H1 (cell line): Measurements from ENCODE around the gene GALC. TPM values are rescaled to one million over a fixed set of nuclear protein-coding genes. Genes with fewer than 3 reads are reported as not detected.

Source experiments
- CTCF ChIA-PET: fragments of 300-600 bp; sonication (Branson Sonifier 250); formaldehyde crosslinking; loops from one replicate; lab custom pipeline; 2021; ENCODE audit not compliant: partially characterized antibody; lab: Charles Lee
- POLR2A ChIA-PET: fragments of 300-600 bp; sonication (Branson Sonifier 250); formaldehyde crosslinking; loops from one replicate; lab custom pipeline; 2021; ENCODE audit warnings: inconsistent platforms; ENCODE audit not compliant: partially characterized antibody; lab: Charles Lee
- DNase-seq, 2 experiments: peaks; one replicate each; pipeline versions ENCODE4 v3.0.0 to v3.0.0-alpha.2; 2010 to 2022; ENCODE audit warnings: low spot score in 2 of 2, low read depth in 1 of 2, mixed read lengths in 1 of 2
- FAIRE-seq: peaks from 2 replicates; lab custom pipeline; 2011; peaks lifted over from hg19 to GRCh38; lab: Jason Lieb, UNC
- H2AFZ ChIP-seq: 2 replicates; pipeline ENCODE4 v1.8.1; 2012; ENCODE audit warnings: low read length, inconsistent platforms
- H2AK5ac ChIP-seq: 2 replicates; pipeline ENCODE4 v1.6.1; 2013; ENCODE audit warnings: low read depth, low read length
- H2BK120ac ChIP-seq: replicated peaks from 2 replicates; pipeline ENCODE3; 2013; ENCODE audit warnings: low read depth, low read length, inconsistent platforms
- H2BK12ac ChIP-seq: 2 replicates; pipeline ENCODE4 v1.6.1; 2013; ENCODE audit warnings: low read depth, low read length
- H2BK15ac ChIP-seq: 2 replicates; pipeline ENCODE4 v1.6.1; 2013; ENCODE audit warnings: low read length
- H2BK20ac ChIP-seq: 2 replicates; pipeline ENCODE4 v1.6.1; 2013; ENCODE audit warnings: low read length
- H2BK5ac ChIP-seq: 2 replicates; pipeline ENCODE4 v1.6.1; 2013; ENCODE audit warnings: low read depth, low read length
- H3K14ac ChIP-seq: 2 replicates; pipeline ENCODE4 v1.6.1; 2013; ENCODE audit warnings: inconsistent platforms; ENCODE audit not compliant: insufficient read length
- H3K18ac ChIP-seq: 2 replicates; pipeline ENCODE4 v1.6.1; 2013; ENCODE audit warnings: low read length; ENCODE audit errors: extremely low read depth
- H3K23ac ChIP-seq: 2 replicates; pipeline ENCODE4 v1.6.1; 2013; ENCODE audit warnings: inconsistent platforms; ENCODE audit not compliant: insufficient read length
- H3K23me2 ChIP-seq: 2 replicates; pipeline ENCODE4 v1.6.1; 2013; ENCODE audit warnings: low read depth, low read length
- H3K27ac ChIP-seq: 2 replicates; pipeline ENCODE4 v1.6.1; 2011; ENCODE audit warnings: low read depth, low read length, inconsistent platforms
- H3K27me3 ChIP-seq, 4 experiments: replicated peaks in 1 of 4; 1 replicate in 1 of 4; 2 replicates in 3 of 4; pipeline versions ENCODE4 v1.6.1 to v1.8.1; 2011 to 2013; ENCODE audit warnings: low read length in 3 of 4, mild to moderate bottlenecking in 3 of 4, inconsistent platforms in 2 of 4, mixed read lengths in 2 of 4, moderate library complexity in 1 of 4; ENCODE audit not compliant: control insufficient read depth in 3 of 4, insufficient read depth in 3 of 4; ENCODE audit errors: extremely low read depth in 1 of 4
- H3K36me3 ChIP-seq, 4 experiments: 2 replicates each; pipeline versions ENCODE4 v1.6.1 to v1.8.1; 2011 to 2013; ENCODE audit warnings: mild to moderate bottlenecking in 4 of 4, low read length in 3 of 4, moderate library complexity in 2 of 4, control low read depth in 1 of 4, inconsistent platforms in 1 of 4; ENCODE audit not compliant: insufficient read depth in 4 of 4, control insufficient read depth in 2 of 4
- H3K4ac ChIP-seq: replicated peaks from 2 replicates; pipeline ENCODE3; 2013; ENCODE audit warnings: low read length, low read depth, mixed read lengths, inconsistent platforms; ENCODE audit not compliant: insufficient read length
- H3K4me1 ChIP-seq, 4 experiments: replicated peaks in 1 of 4; 1 replicate in 1 of 4; 2 replicates in 3 of 4; pipeline versions ENCODE4 v1.6.1 to v1.8.1; 2011 to 2013; ENCODE audit warnings: low read length in 3 of 4, inconsistent platforms in 2 of 4, mixed read lengths in 1 of 4; ENCODE audit not compliant: insufficient read depth in 4 of 4, control insufficient read depth in 3 of 4
- H3K4me2 ChIP-seq, 2 experiments: 2 replicates each; pipeline versions ENCODE4 v1.6.1 to v1.8.1; 2011 to 2013; ENCODE audit warnings: low read depth in 2 of 2, low read length in 2 of 2, control low read depth in 1 of 2, inconsistent platforms in 1 of 2, mild to moderate bottlenecking in 1 of 2; ENCODE audit not compliant: insufficient read depth in 1 of 2
- H3K4me3 ChIP-seq, 4 experiments: fragments of 200-600, 300-600 bp in 1 of 4; sonication (generic), shearing (Covaris generic), sonication (Bioruptor Twin) in 1 of 4; 2 replicates each; pipeline versions ENCODE4 v1.5.1 to v1.8.1; 2011 to 2016; ENCODE audit warnings: low read length in 4 of 4, low read depth in 3 of 4, control low read depth in 2 of 4, inconsistent platforms in 2 of 4, mild to moderate bottlenecking in 2 of 4, mixed read lengths in 1 of 4, moderate library complexity in 1 of 4; ENCODE audit not compliant: insufficient read depth in 2 of 4; ENCODE audit errors: extremely low read depth in 1 of 4
- H3K56ac ChIP-seq: replicated peaks from 2 replicates; pipeline ENCODE3; 2013; ENCODE audit warnings: low read depth, mild to moderate bottlenecking, mixed read lengths, low read length, inconsistent platforms; ENCODE audit not compliant: insufficient read length
- H3K79me1 ChIP-seq: 2 replicates; pipeline ENCODE4 v1.6.1; 2013; ENCODE audit warnings: low read depth, low read length, control low read depth
- H3K79me2 ChIP-seq, 2 experiments: 2 replicates each; pipeline versions ENCODE4 v1.6.1 to v1.8.1; 2012 to 2013; ENCODE audit warnings: low read length in 2 of 2, mild to moderate bottlenecking in 2 of 2, inconsistent platforms in 1 of 2; ENCODE audit not compliant: insufficient read depth in 2 of 2, control insufficient read depth in 1 of 2
- H3K9ac ChIP-seq, 4 experiments: replicated peaks in 1 of 4; 1 replicate in 1 of 4; 2 replicates in 3 of 4; pipeline versions ENCODE4 v1.6.1 to v1.8.1; 2011 to 2013; ENCODE audit warnings: low read depth in 3 of 4, low read length in 3 of 4, control low read depth in 2 of 4, mild to moderate bottlenecking in 2 of 4, moderate library complexity in 2 of 4, inconsistent platforms in 1 of 4; ENCODE audit errors: extremely low read depth in 1 of 4
- H3K9me3 ChIP-seq, 2 experiments: 2 replicates each; pipeline versions ENCODE4 v1.6.1 to v1.8.1; 2012 to 2013; ENCODE audit warnings: mild to moderate bottlenecking in 2 of 2, moderate library complexity in 2 of 2, control low read depth in 1 of 2, inconsistent platforms in 1 of 2, low read depth in 1 of 2, low read length in 1 of 2, mixed read lengths in 1 of 2; ENCODE audit not compliant: insufficient read depth in 2 of 2
- H4K20me1 ChIP-seq, 2 experiments: replicated peaks in 1 of 2; 2 replicates each; pipeline versions ENCODE3 to v1.8.1; 2011 to 2013; ENCODE audit warnings: inconsistent platforms in 2 of 2, low read length in 2 of 2, mild to moderate bottlenecking in 1 of 2; ENCODE audit not compliant: insufficient read depth in 2 of 2, control insufficient read depth in 1 of 2
- H4K5ac ChIP-seq: 2 replicates; pipeline ENCODE4 v1.6.1; 2013; ENCODE audit warnings: low read length, low read depth, mixed read lengths, inconsistent platforms; ENCODE audit not compliant: insufficient read length
- H4K8ac ChIP-seq: 2 replicates; pipeline ENCODE4 v1.8.0; 2013; ENCODE audit warnings: mild to moderate bottlenecking, moderate library complexity, low read length, inconsistent platforms; ENCODE audit not compliant: insufficient read depth; ENCODE audit errors: extremely low read depth
- H4K91ac ChIP-seq: replicated peaks from 2 replicates; pipeline ENCODE3; 2013; ENCODE audit warnings: low read length, mixed read lengths, inconsistent platforms; ENCODE audit not compliant: insufficient read length
- BCL11A ChIP-seq, 2 experiments: IDR thresholded peaks; one replicate each; pipeline ENCODE4 v1.6.1; 2011; ENCODE audit warnings: low read depth in 2 of 2, low read length in 2 of 2, mild to moderate bottlenecking in 2 of 2
- CEBPB ChIP-seq: IDR thresholded peaks from 2 replicates; pipeline ENCODE4 v1.6.1; 2012; ENCODE audit warnings: low read depth, low read length
- EGR1 ChIP-seq: IDR thresholded peaks from 2 replicates; pipeline ENCODE4 v1.6.1; 2011; ENCODE audit warnings: low read depth, low read length, borderline replicate concordance
- FOSL1 ChIP-seq: IDR thresholded peaks from 2 replicates; pipeline ENCODE4 v1.6.1; 2011; ENCODE audit warnings: mild to moderate bottlenecking, low read depth, low read length, moderate library complexity; ENCODE audit not compliant: insufficient read depth
- GABPA ChIP-seq: IDR thresholded peaks from 2 replicates; pipeline ENCODE4 v1.6.1; 2011; ENCODE audit warnings: mild to moderate bottlenecking, low read length, moderate library complexity, borderline replicate concordance; ENCODE audit not compliant: insufficient read depth
- HDAC6 ChIP-seq: IDR thresholded peaks from one replicate; pipeline ENCODE4 v1.7.1; 2012; ENCODE audit warnings: low read depth, mild to moderate bottlenecking, inconsistent platforms, low read length, moderate library complexity
- KDM4A ChIP-seq: IDR thresholded peaks from one replicate; pipeline ENCODE4 v1.7.1; 2012; ENCODE audit warnings: low read depth, mild to moderate bottlenecking, moderate library complexity, low read length, inconsistent platforms; ENCODE audit not compliant: severe bottlenecking
- KDM5A ChIP-seq: fragments of 200-600 bp; IDR thresholded peaks from 2 replicates; pipeline ENCODE4 v1.7.1; 2012; ENCODE audit warnings: mild to moderate bottlenecking, low read length, inconsistent platforms, mixed read lengths
- POLR2AphosphoS5 ChIP-seq: IDR thresholded peaks from 2 replicates; pipeline ENCODE4 v1.6.1; 2011; ENCODE audit warnings: low read depth, low read length
- RXRA ChIP-seq: IDR thresholded peaks from 2 replicates; pipeline ENCODE4 v1.6.1; 2011; ENCODE audit warnings: low read depth, mild to moderate bottlenecking, low read length, moderate library complexity; ENCODE audit not compliant: insufficient read depth
- SIRT6 ChIP-seq: IDR thresholded peaks from one replicate; pipeline ENCODE4 v1.7.1; 2012; ENCODE audit warnings: low read length, inconsistent platforms
- SIX5 ChIP-seq: IDR thresholded peaks from 2 replicates; pipeline ENCODE4 v1.6.1; 2011; ENCODE audit warnings: mild to moderate bottlenecking, low read depth, low read length
- polyA plus RNA-seq, 7 experiments: library from polyadenylated mRNA; depleted of rRNA in 3 of 7; stranded (reverse) in 5 of 7; unstranded in 2 of 7; fragments of >200 nt in 5 of 7; fragments of 200-250 nt in 2 of 7; gene quantifications; 1 replicate in 5 of 7; 2 replicates in 1 of 7; 4 replicates in 1 of 7; pipeline versions ENCODE4 v1.2.1 to v1.2.3, GENCODE V29; 2011 to 2013; ENCODE audit warnings: missing spikeins in 2 of 7, mixed read lengths in 2 of 7
- total RNA-seq: library from RNA; stranded (reverse); fragmentation: NEBNext Ultra II Directional; extraction: Animal tissue kit (Norgen Biotek cat#: 25700); gene quantifications from 2 replicates; pipeline ENCODE4 v1.2.1, GENCODE V29; 2021

The GALC gene
- total and polyA plus RNA-seq, 2 of the 8 experiments (the other 6 are each of a cell fraction or from before 2014, with no cell fraction given) = 6.1 to 12.3 TPM

DNA sequence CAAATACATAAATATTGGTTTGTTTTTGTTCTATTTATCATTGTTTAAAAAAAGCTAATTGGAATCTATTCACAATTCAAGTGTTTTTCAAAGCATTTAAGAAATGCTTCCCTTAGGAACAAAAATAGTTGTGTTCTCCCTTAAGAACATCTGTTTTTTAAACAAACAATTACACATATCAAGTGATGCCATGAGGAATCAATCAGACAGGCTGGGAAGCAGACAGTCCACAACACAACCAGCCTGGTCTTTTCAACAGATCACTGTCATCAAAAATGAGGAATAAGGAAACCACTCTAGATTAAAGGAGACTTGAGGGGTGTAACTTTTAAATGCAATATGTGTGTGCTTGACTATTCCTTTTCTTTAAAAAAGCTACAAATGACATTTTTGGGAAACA lies 25.5 kb downstream of the GALC start:
- Histone ChIP-seq H2BK12ac (no peak overlapping the region), H2BK5ac (no peak overlapping the region), H2BK20ac (no peak overlapping the region), H3K14ac (no peak overlapping the region), H3K4ac (no peak overlapping the region), H2AK5ac (no peak overlapping the region), H4K91ac (no peak overlapping the region), H4K20me1 (no peaks in the 10 kb centered on the region), H2AFZ (no peak overlapping the region), H3K23ac (no peak overlapping the region), H3K36me3 (0 out of 8 replicates have a peak, but pooled peaks cover 0 to 2% (median 0%) of the 10 kb centered on the region in 4 experiments), H3K9ac (no peak overlapping the region), H2BK120ac (no peak overlapping the region), H2BK15ac (no peak overlapping the region), H3K9me3 (no peaks in the 10 kb centered on the region), H3K4me1 (no peaks in the 10 kb centered on the region), H4K8ac (no peak overlapping the region), H3K27ac (no peak overlapping the region), H3K4me3 (no peak overlapping the region), H3K27me3 (no peaks in the 10 kb centered on the region), H3K79me1 (no peaks in the 10 kb centered on the region), H3K56ac (no peak overlapping the region), H3K18ac (no peak overlapping the region), H3K4me2 (no peak overlapping the region), H3K23me2 (no peaks in the 10 kb centered on the region), H3K79me2 (no peaks in the 10 kb centered on the region), H4K5ac (no peak overlapping the region)
- ChIA-PET CTCF (no interaction called here), POLR2A (no interaction called here)
- FAIRE-seq (no peak), DNase-seq (no peak)
- TF ChIP-seq KDM5A = no peak
- no peak for TF ChIP-seq GABPA
- no peak for TF ChIP-seq HDAC6
- no peak for TF ChIP-seq SIX5
- no peak for TF ChIP-seq BCL11A (IDR thresholded peaks at IDR 0.05; ENCODE audit: low read depth in 2 of 2, low read length in 2 of 2)
- TF ChIP-seq POLR2AphosphoS5 = no peak
- no peak for TF ChIP-seq KDM4A
- TF ChIP-seq RXRA = no peak
- no peak for TF ChIP-seq FOSL1
- no peak for TF ChIP-seq EGR1
- TF ChIP-seq CEBPB = no peak
- TF ChIP-seq SIRT6 = no peak
